HG03066 (cell line): Measurements from ENCODE around the gene SLC43A2.
A peak's percentile ranks its signal among the peaks of the same experiment; 100 is the strongest.
"Not testable (repeated sequence)": the region's sequence is repeated elsewhere in the genome, so short reads cannot be mapped to it uniquely, and the experiment has no call there.

Experiments used
- ATAC-seq: cut with Tn5 transposase; IDR thresholded peaks from one replicate; pipeline ENCODE4 v1.9.1; 2021; ENCODE audit warnings: low read depth; ENCODE audit not compliant: unreplicated experiment

Gene SLC43A2

DNA sequence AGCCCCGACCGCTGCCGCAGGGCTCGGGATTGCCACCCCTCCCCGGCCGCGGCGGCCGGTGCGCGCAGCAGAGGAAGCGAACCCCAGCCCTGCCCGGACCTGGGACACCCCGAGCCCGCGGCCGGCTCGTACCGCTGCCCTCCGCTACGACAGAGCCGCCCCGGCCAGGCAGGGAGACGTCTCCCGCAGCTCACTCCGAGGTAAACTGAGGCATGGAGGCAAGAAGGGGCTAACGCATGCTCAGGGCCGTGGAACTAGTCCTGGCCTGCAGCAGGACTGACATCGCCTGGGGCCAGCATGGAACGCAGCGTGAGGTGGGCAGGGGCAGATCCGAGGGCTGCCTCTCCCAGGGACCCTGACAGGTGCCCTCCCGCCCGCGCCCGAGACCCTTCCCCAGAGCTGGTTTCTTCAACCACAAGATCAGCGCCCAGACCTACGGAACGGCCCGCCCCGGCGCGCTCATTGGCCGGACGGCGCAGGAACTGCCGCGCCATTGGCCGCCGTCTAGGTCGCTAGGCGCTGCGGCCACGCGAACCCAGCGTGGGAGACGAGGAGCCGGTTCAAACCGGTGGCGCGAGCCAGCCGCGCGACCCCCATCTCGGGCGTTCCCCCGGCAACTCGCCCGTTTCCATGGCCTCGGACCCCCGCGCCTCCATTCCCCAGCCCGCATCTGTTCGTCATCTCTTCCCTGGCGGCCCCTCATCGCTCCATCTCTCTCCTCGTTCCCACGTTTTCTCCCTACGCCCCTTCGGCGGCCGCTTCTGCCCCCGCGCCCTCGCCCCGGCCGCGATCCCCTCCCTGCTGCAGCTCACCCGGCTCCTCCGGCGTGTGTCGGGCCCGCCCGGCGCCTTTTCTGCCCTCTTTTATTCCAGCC lies at the start of gene SLC43A2:
TSS of gene SLC43A2 (minus strand) at position 853 of the 874 bp plus-strand sequence. CDS start 960 bp downstream, outside the sequence.
- ATAC-seq: peak; percentile 59

DNA sequence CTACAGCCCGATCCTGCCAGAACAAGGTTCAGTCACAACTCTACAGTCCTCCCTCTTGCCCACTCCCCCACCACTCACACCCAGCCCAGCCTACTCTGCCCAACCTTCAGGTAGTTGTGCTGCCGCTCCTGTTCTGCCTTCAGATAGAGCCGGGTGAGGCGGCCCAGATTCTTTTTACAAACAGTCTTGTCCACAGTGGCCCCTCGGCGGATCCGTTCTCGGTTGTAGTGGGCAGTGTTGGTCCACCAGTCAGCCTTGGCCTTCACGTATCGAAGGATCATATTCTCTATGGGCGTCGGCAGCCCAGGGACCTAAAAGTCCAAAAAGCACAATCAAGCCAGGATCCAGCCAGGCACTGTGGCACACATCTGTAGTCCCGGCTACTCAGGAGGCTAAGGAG lies 47.8 kb upstream of the SLC43A2 start:
- no peak for ATAC-seq

DNA sequence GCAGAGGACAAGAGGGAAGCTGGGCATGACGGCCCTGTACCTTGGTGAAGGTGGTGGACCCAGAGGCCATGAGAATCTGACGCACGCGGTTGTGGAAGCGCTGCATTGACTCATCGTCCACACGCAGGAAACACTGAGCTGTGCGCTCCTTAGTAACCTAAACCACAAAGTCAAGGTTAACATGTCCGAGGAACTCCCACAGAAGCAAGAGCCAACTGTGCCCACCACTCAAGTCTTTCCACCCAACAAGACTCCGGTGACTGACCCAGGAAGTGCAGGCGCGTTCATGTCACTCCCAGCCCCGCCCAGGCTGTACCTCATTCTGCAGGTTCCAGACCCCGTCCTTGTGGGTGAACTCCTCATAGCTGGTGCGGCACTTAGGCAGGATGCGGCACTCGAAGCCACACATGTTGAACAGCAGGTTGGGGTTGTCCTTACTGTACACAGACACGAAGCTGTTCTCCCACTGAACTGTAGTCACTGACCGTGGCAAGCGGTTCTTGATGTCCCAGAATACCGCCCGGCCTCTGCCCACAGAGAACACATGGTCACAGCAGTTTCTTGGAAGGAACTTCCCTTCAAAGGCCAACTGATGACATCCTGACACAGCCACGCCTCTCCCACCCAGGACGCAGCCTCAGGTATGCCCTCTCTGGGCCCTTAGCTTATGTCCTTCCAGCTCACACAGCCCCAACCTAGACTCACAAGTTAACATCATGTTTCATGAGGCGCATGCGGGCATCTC lies 44.6 kb upstream of the SLC43A2 start:
- no peak for ATAC-seq

DNA sequence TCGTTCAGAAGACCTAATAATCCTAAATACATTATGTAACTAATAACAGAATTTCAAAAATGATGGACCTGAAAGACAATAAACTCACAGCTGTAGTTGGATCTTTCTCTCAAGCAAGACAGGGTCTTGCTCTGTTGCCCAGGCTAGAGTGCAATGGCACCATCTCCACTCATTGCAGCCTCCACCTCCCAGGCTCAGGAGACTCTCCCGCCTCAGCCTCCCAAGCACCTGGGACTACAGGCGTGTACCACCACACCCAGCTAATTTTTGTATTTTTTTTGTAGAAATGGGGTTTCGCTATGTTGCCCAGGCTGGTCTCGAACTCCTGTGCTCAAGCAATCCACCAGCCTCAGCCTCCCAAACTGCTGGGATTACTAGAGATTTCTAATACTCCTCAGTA lies 35.3 kb upstream of the SLC43A2 start:
- not testable (repeated sequence) for ATAC-seq

DNA sequence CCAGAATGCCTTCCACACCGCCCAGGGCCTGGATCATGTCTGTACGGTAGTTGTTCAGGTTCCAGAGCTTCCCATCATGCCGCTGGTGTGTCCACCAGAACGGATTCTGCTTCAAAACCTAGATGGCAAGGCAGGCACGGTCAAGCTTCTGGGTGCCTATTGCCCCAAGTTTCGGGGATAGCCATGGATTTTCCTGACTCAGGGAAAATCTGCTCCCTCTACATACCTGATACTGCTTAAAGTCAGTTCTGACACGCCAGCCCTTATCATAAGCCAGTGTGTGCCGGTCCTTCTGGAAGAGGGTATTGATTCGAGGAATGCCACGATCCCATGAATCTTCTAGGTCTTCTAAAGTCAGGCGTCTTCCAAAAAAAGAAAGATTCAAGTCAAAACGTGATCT lies 32.4 kb upstream of the SLC43A2 start:
- no peak for ATAC-seq

DNA sequence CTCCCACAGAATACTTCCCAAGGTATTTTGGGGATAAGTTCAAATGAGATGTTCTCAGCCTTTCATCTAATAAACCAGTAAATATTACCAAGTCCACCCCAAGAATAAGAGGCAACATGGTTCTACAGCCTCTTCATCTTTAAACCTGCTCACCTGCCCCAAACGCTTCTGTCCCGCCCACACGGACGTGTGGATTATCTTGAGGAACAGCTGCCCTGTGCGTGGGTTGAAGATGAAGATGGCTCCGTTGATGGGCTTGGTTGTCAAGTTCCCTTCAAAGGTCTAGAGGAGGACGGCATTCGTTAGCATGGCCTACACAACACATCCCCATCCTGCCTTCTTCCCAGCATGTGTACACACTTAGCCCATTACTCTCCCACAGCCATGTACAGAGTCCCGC lies 29.5 kb upstream of the SLC43A2 start:
- no peak for ATAC-seq

DNA sequence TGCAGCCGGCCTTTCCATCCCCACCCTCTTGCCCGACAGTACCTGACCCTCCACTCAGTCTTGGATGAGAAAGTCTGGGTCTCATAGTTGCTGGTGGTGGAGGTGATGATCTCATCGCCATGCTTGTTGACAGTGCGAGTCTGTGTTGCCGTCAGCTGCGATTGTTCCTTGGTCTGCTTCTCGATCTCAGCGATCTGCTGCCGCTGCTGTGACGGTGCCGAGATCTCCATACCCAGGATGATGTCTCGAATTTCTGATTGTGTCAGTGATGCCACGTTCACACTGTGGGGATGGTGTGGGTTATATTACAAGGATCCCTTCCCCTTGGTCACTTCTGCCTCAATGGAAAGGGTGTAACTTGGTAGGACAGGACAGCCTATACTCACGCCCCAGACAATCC lies 25.1 kb upstream of the SLC43A2 start:
- ATAC-seq: no peak

DNA sequence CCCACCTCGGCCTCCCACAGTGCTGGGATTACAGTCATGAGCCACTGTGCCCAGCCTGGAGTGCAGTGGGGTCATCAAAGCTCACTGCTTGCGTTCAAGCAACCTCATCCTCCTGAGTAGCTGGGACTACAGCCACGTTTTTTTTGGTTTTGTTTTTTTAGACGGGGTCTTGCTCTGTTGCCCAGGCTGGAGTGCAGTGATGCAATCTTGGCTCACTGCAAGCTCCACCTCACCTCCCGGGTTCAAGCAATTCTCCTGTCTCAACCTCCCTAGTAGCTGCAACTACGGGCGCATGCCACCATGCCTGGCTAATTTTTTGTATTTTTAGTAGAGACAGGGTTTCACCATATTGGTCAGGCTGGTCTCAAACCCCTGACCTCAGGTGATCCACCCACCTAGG lies 24.2 kb upstream of the SLC43A2 start:
- ATAC-seq: not testable (repeated sequence)

DNA sequence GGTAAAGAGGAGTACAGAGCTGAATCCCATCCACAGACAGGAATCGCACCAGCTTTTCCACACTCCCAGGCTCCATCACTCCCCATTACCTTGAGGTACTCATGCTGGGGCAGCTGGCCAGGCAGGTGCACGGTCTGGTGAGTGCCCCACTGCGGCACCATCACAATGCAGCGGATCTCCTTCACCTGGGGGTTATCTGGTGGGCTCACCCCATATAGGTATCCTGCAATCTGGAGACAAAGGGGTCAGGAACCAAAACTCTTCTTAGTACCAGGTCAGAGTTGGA lies 22.9 kb upstream of the SLC43A2 start:
- ATAC-seq: no peak

DNA sequence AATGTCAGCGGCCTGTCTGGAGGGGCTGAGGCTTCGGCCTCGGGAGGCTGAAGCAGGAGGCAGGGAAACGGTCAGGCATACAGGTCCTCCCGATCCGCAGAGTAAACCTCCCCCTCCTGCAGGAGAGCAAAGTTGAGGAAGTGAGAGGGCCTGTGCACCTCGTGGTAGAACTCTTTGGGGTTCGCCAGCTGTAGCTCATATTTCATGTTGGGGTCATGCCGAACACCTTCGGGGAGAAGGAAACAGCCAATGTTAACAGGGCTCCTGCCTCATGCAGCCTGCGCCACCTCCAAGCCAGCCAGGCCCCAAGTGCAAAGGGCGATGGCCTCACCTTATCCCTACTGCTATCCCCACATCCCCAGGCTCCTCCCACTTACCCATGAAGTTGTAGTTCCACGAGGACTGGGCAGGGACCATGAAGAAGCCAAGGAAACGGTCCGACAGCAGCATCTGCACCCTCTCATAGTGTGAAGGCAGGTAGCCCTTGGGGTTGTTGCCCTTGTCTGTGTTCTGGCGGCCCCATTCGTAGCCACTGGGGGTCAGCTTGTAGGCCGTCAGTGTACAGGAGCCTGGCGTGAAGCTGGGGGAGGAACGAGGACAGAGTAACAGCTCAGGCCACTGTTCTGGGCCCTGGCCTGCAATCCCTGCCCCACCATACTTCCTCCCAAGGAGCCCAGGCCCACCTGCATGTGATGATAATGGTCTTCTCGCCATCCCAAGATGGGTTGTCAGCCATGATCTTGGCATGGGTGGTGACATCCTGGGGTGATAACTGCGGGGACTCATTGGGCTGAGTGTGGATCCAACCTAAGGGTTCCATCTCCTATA lies 22.3 kb upstream of the SLC43A2 start:
- ATAC-seq: no peak

DNA sequence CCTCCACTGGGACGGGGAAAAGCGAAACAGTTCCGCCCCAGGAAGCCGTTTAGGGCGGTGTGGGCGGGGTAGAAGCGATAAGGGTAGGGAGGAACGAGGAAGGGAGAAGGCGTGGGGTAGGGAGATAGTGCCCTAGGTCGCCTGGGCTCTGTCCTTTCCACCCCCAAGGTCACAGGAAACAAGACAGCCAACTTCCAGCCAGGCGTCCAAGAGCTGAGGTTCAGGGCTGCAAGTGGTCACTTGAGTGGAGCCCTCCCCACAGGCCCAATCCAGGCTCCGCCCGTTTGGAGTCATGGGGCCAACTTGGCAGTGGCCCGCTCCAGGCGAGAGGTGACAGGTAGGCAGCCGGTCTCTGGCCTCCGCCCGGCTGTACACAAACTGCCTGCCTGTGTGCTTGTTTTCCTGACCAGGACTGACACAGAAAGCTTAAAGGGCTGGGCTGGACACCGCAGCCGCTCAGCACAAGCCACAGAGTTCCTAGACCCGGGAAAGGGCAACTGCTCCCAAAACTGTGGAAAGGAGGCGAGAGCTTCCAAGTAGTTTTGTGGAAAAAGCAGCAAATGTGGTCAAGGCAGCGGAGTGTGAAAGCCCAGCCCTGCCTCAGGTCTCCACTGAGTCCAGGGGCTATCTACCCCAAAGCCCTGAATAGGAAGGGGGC lies 21.3 kb upstream of the SLC43A2 start, which contains the start of gene RILP:
TSS of gene RILP (minus strand) at position 23 of the 658 bp plus-strand sequence. CDS start 62 bp downstream, outside the sequence.
- ATAC-seq: no peak

DNA sequence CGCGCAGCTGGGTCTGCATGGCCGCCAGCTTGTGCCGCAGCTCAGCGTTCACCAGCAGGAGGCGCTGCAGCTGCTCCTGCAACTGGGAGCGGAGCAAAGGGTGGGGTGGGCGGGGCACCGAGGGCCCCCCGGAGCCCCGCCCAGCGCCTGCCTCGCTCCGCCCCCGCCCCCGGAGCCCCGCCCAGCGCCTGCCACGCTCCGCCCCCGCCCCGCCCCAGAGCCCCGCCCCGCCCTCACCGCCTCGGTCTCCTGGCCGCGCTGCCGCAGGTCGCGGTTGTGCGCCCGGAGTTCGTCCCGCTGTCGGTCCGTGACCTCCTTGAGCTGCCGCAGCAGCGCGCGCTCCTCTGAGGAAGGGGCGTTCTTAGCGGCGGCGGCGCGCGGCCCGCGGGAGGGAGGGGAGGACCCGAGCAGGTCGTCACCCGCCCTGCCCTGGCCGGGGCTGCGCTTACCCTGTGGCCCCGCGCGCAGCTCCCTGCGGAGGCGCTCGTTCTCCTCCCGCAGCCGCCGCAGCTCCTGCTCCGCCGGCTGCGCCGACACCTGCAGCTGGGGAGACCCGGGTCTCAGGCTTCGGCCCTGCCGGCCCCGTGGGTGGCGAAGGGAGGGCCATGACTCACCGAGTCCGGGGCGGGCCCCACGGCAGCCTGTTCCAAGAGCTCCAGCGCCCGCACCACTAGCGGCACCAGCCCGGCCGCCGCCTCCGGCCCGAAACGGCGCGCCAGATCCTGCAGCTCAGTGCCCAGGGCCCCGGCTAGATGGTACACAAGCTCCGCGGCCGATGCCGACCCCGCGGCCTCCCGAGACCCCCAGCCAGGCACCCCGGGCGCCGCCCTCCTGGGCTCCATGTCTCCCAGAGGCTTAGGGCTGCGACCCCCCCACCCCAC lies 20.6 kb upstream of the SLC43A2 start:
- ATAC-seq: peak; percentile 48

DNA sequence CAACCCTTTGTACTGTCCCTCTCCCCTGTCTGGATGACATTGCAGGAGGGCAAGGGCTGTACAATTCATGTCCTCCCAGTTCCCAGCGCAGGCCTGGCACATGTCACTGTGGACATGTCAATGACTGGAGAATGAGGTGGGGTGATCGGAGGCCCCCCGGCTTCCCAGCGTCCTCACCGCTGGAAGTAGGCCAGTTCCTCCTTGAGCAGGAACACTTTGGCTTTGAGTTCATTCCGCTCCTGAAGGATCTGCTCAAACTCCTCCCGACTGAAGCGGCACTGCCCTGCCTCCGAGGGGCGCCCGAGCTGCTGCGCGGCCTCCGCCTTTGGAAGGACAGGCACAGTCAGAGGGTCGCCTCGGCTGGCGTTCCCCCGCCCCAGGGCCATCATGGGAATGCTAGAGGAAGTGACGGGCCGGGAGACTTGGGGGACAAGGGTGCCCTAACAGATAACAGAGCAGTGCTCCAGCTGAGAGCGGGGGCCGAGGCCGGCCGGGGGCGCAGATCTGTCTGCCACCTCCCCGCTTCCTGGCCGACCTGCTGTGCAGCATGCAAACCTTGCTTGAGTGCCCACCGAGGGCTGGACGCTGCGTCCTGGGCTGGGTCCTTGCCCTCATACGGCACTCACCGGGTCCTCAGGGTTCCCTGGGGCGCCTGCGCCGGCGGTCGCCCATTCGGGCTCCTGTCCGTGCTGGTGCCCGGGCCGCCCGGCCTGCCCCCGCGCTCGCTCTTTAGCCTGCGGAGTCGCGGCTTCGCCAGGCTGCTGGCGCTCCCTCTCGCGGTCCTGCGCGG lies 19.7 kb upstream of the SLC43A2 start:
- ATAC-seq: peak; percentile 55

DNA sequence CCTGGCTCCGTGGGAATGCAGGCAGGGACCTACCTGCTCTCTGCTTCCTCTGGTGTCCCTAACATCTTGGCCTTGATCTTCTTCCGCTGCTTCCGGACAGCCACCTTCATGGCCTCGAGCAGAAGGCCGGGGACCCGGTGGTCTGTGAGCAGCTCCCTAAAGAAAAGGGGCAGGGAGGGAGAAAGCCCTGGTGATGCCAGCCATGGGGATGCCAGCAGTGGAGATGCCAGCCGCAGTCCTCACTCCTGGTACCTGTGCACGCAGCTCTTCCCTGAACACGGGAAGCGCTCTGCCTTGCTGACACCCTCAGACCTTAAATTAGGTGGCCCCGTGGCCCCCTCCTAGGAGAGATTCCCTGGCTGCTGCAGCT lies 19.2 kb upstream of the SLC43A2 start:
- no peak for ATAC-seq

DNA sequence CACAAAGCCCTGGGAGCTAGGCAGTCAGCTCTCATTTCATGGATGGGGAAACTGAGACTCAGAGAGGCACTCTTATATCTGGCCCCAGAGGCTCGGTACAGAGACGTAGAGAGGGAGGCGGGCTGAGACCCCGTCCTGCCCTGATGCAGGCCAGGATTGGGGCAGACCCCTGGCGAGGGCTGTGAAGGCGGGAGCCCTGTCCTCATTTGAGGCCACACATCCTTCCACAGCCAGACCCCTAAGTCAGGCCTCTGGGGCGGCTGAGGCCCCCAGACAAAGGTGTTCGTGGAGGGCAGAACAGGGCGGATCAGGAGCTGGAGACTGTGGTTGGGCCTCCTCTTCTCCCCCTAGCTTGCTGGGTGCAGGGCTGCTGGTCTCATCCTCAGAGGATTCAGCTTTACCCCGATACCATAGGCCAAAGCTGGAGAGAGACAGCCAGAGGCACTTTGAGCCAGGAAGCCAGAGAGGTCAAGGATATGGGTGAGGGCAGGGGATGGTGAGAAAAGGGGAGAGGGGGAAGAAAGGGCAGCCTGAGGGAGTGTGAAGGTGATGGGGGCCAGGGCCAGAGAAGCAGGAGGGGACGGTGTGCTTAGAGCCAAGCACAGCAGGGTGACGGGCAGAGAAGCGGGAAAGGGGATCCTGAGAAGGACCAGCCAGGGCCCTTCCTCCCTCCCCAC lies 17.7 kb upstream of the SLC43A2 start:
- ATAC-seq: no peak

DNA sequence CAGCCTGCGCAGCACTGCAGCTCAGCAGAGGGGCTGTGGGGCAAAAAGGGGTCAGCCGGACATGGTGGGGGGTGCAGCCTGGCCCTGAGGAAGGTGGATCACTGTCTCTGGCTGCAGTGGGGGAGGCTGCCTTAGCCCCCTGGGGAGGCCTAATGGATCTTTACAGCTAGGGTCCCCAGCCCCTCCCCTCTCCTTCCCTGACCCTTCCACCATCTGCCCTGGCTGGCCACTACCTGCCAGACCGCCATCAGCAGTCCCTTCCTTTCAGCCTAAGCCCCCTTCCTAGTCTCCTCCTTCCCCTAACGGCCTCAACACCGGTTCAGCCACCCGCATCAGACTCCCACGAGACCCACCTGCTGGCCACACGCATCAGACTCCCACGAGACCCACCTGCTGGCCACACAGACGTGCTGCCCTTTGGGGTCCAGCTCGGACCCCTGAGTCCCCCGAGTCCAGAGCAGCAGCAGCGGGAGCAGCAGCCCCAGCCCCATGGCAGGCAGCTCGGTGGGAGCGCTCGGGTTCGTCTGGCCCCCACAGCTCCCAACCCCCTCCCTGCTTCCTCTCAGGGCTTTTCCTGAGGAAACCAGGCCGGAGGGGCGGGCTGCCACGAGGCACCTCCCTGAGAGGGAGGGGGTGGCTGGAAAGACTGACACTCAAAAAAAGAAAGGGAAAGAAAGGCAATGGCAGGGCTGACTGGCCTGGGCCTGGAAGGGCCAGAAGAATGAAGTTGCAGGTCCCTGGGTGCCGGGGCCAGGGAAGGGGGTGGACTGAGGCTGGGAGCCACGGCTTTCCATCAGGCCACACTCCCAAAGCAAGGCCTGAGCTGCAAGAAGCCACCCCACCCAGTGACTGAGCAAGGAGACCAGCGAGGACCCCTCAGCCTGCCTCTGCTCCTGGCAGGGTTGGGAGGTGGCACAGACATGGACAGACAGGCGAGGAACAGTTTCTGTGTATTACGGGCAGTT lies 16.9 kb upstream of the SLC43A2 start, which contains the start of gene SCARF1:
TSS of gene SCARF1 (minus strand) at position 526 of the 965 bp plus-strand sequence. CDS start at position 491, 35 bp downstream.
- ATAC-seq: no peak
